CD4-positive, alpha-beta T cell treated with Interleukin-15 for 1 hour (primary cell): ENCODE data around the gene VSTM2L.
"Not testable (repeated sequence)": the region's sequence is repeated elsewhere in the genome, so short reads cannot be mapped to it uniquely, and the experiment has no call there.

Experiments
- DNase-seq: peaks from one replicate; pipeline ENCODE4 v3.0.0-alpha.2; 2020

VSTM2L gene

GRCh38 chr20:37939701-37940560, 37.0 kb downstream of the VSTM2L start:
- DNase-seq, result no peak

GRCh38 chr20:37940858-37941257, 37.9 kb downstream of the VSTM2L start:
- no peak for DNase-seq

- DNase-seq, result no peak
Observed at GRCh38 chr20:37941332-37941731, 38.4 kb downstream of the VSTM2L start.

- no peak for DNase-seq
Observed at GRCh38 chr20:37941992-37942391, 39.1 kb downstream of the VSTM2L start.

DNA sequence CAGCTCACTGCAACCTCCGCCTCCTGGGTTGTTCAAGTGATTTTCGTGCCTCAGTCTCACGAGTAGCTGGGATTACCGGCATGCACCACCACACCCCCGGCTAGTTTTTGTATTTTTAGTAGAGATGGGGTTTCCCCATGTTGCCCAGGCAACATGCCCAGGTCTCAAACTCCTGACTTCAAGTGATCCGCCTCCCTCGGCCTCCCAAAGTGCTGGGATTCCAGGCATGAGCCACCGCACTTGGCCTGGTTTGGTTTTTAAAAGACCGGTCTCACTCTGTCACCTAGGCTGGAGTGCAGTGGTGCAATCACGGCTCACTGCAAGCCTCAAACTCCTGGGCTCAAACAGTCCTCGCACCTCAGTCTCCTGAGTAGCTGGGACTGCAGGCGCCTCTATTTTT, 40.1 kb downstream of the VSTM2L start:
- DNase-seq, result no peak

GRCh38 chr20:37943501-37944455, 40.9 kb downstream of the VSTM2L start:
- DNase-seq, result no peak

DNA sequence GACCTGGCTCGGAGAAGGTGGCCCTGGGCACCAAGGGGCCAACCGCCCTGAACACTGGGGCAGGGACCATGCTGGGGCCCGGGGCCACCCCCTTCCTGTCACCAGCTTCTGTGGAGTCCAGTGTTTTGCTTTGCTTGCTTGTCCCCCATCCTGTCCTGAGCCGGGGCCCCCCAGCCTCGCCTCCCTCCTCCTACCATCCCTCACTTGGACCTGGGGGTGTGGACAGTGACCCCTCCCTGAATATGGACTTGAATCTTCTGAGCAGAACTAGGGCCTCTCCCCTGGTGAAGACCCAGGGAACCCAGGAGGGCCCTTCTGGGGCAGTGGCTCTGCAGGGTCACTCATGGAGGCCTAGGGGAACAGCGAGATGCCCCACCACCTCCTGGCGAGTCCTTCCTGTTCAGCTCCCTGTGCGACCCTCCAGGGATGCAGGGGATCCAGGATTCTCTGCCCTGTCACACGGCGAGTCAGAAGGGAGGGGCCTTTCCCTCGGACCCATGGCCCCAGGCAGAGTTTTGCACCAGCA, 41.6 kb downstream of the VSTM2L start:
- no peak for DNase-seq

DNA sequence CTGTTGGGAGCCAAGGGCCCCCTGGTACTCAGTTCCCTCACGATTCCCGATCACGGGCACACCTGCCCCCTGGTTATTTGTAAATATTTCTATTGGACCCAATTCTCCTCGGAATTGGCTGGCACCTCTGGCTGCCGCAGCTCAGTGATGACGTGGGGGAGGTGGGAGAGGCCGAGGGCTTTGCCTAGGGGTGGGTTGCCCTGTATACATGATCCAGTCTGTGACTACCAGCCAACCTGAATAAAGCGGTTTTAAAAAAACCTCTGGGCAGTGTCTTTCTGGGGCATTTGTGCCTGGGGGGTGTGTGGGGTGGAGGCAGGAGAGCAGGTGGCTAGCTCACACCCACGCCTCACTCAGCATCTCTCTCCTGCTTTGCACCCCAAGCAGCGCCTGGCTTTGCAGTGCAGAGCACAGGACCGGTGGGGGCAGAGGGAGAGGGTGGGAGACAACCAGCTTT, 42.2 kb downstream of the VSTM2L start:
- no peak for DNase-seq

DNA sequence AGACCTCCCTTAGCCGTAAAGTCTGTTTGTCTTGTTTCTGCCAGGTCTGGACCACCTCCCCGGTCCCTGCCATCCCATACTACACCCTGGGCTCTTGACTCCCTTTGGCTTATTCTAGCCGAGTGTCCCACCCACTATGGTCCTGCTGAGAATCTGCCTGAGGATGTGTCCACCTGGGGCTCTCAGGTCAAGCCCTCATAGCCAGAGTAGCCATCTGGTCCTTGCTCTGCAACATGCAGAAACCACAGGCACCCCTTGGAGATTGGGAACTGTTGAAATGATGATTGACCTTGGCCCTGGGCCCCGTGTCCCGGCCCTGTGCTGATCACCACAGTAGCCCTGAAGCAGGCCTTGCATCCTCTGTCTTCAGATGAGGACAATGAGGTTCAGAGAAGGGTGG, 44.0 kb downstream of the VSTM2L start:
- no peak for DNase-seq

DNA sequence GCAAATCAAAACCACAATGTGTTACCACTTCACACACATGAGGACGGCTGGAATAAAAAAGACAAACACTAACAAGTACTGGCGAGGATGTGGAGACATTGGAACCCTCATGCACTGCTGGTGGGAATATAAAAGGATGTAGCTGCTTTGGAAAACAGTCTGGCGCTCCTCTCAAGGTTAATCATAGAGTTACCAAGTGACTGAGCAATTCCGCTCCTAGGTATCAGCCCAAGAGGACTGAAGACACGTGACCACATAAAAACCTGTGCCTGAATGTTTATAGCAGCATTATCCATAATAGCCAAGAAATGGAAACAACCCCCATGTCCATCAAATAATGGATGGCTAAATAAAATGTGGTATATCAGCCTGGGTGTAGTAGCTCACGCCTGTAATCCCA, 45.0 kb downstream of the VSTM2L start:
- DNase-seq, result no peak

DNA sequence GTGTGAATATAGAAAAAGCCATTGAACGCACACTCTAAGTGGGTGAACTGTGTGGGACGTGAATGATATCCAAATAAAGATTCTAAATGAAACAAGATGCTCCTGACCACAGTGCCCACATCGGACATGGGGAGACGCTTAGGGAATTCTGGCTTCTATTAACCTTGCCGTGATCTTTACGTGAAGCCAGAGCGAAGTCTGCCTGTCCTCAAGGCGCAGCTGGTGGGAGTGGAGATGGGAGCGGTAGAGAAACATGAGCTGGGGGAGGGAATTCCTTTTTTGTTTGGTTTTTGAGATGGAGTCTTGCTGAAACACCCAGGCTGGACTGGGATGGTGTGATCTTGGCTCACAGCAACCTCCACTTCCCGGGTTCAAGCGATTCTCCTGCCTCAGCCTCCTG, 46.0 kb downstream of the VSTM2L start:
- no peak for DNase-seq

DNA sequence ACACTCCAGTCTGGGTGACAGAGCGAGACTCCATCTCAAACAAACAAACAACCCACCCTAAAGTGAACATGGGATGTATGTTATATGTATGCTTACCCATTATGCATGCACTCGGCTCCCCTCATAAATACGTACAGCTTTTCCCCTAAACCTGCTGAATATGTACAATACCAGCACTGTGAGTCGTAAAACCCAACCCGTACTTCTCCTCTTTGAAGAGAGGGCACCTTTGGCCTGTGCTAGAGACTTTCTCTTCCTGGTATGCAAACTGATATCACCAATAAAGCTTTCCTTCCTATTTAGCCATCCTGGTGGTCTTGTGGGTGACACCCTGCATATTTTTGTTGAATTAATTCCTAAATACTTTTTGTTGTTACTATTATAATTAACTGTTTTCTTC, 51.3 kb downstream of the VSTM2L start:
- no peak for DNase-seq

GRCh38 chr20:37954626-37955025, 51.7 kb downstream of the VSTM2L start:
- no peak for DNase-seq

- DNase-seq, result no peak
Observed at GRCh38 chr20:37955511-37955910, 52.6 kb downstream of the VSTM2L start.

GRCh38 chr20:37956107-37956585, 53.2 kb downstream of the VSTM2L start:
- no peak for DNase-seq

- no peak for DNase-seq
Observed at GRCh38 chr20:37958856-37959520, 56.1 kb downstream of the VSTM2L start.

- DNase-seq, result no peak
Observed at GRCh38 chr20:37961066-37961465, 58.1 kb downstream of the VSTM2L start.

DNA sequence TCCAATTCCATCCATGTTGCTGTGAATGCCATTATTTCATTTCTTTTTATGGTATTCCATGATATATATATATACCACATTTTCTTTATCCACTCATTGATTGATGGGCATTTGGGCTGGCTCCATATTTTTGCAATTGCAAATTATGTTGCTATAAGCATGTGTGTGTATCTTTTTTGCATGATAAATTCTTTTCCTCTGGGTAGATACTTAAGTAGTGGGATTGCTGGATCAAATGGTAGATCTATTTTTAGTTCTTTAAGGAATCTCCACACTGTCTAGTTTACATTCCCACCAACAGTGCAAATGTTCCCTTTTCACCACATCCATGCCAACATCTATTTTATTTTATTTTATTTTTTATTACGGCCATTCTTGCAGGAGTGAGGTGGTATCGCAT, 60.6 kb downstream of the VSTM2L start:
- DNase-seq, result not testable (repeated sequence)

- no peak for DNase-seq
Observed at GRCh38 chr20:37968841-37969401, 66.0 kb downstream of the VSTM2L start.

GRCh38 chr20:37969949-37970855, 67.3 kb downstream of the VSTM2L start:
- no peak for DNase-seq

DNA sequence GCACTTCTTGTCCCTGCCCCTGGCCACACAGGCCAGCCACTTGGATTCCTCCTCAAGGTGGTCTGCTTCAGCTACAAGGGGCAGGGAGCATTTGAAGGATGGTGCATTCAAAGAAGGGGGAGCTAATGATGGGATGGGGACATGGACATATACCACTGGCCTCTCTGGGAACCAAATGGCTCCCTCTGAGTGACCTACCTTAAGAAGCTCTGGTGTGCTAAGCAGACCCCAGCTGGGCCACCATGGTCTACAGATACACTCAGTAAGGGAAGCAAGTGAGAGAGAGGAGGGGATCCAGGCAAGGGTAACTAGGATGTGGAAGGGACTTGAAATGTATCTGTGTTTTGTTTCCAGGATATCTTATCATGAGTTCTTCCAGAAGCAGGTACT, 67.9 kb downstream of the VSTM2L start:
- DNase-seq, result no peak
